Smooth muscle cell (in vitro differentiated cells): Measurements from ENCODE around the gene FBN2. TPM values are rescaled to one million over a fixed set of nuclear protein-coding genes. Genes with fewer than 3 reads are reported as not detected.

Source experiments
- DNase-seq: peaks from one replicate; lab custom pipeline; 2025; ENCODE audit not compliant: unreplicated experiment; lab: John Stamatoyannopoulos, UW
- H2AFZ ChIP-seq: fragments of 200-600 bp; sonication (generic); 2 replicates; pipeline ENCODE4 v1.6.0; 2016; ENCODE audit warnings: antibody characterized with exemption, low read depth, mild to moderate bottlenecking
- H3F3A ChIP-seq: fragments of 200-600 bp; sonication (generic); 2 replicates; pipeline ENCODE4 v1.6.0; 2017; ENCODE audit warnings: antibody characterized with exemption, low read depth
- H3K27ac ChIP-seq: fragments of 200-600 bp; sonication (generic); 2 replicates; pipeline ENCODE4 v1.5.1; 2016; ENCODE audit warnings: low read depth, mild to moderate bottlenecking
- H3K27me3 ChIP-seq: fragments of 200-600 bp; sonication (generic); 2 replicates; pipeline ENCODE4 v1.6.1; 2016; ENCODE audit warnings: low read depth, mild to moderate bottlenecking
- H3K36me3 ChIP-seq: fragments of 200-600 bp; sonication (generic); 2 replicates; pipeline ENCODE4 v1.5.1; 2016; ENCODE audit warnings: low read depth
- H3K4me1 ChIP-seq: fragments of 200-600 bp; sonication (generic); 2 replicates; pipeline ENCODE4 v1.5.1; 2016; ENCODE audit warnings: low read depth
- H3K4me2 ChIP-seq: fragments of 200-600 bp; sonication (generic); 2 replicates; pipeline ENCODE4 v1.6.0; 2016; ENCODE audit warnings: mild to moderate bottlenecking
- H3K4me3 ChIP-seq: fragments of 200-600 bp; sonication (generic); 2 replicates; pipeline ENCODE4 v1.5.1; 2016; ENCODE audit warnings: mild to moderate bottlenecking
- H3K79me2 ChIP-seq: fragments of 200-600 bp; sonication (generic); 2 replicates; pipeline ENCODE4 v1.6.0; 2016; ENCODE audit warnings: low read depth, mild to moderate bottlenecking
- H3K9ac ChIP-seq: fragments of 200-600 bp; sonication (generic); 2 replicates; pipeline ENCODE4 v1.6.0; 2016; ENCODE audit warnings: low read depth
- H3K9me3 ChIP-seq: fragments of 200-600 bp; sonication (generic); replicated peaks from 2 replicates; pipeline ENCODE4 v1.5.1; 2016; ENCODE audit warnings: low read depth
- H4K20me1 ChIP-seq: fragments of 200-600 bp; sonication (generic); 2 replicates; pipeline ENCODE4 v1.6.0; 2016; ENCODE audit warnings: low read depth
- WGBS: methylation state at CpG from one replicate; pipeline ENCODE4 v1.1.7; 2016; ENCODE audit warnings: low lambda C conversion rate; 5-methylcytosine and 5-hydroxymethylcytosine counted together
- polyA plus RNA-seq: library from polyadenylated mRNA; unstranded; fragments of >200 nt; fragmentation: Nextera tagmentation; extraction: Ambion mirVana; gene quantifications from 2 replicates; pipeline ENCODE4 v1.2.1, GENCODE V29; 2016
- total RNA-seq: library from RNA; depleted of rRNA; stranded (reverse); fragments of >200 nt; gene quantifications from 2 replicates; pipeline ENCODE4 v1.2.3, GENCODE V29; 2014
- TF ChIP-seq, protein P1 (sequence below): fragments of 200-600 bp; sonication (generic); IDR thresholded peaks from 2 replicates; pipeline ENCODE4 v1.5.1; 2017; ENCODE audit warnings: borderline replicate concordance, mild to moderate bottlenecking, antibody characterized with exemption; ENCODE audit not compliant: insufficient read depth, poor library complexity, severe bottlenecking

The FBN2 gene
- total and polyA plus RNA-seq, 2 experiments from 2014 or later: 17.2 to 25.9 TPM

DNA sequence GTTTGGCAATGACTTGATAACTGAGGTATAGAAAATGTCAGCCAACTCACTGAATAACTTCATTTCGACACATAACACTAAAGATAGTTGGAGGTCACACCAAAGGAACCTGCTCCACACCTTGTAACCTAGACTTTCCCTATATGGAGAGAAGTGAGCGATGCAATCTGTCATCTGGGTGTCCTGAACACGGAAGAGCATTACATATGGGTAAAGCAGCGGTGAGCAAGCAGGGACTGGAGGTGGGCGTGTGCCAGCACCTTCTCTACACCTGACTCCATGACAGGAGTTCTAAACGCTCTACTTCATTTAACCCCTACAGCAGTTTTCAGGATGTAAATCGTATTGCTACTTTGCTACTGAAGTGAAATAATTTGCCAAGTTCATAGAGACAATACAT lies 301.7 kb downstream of the FBN2 start:
- H4K20me1 ChIP-seq: no peaks in the 10 kb centered on the region
- H3K4me1 ChIP-seq: peaks cover 4% of the 10 kb centered on the region
- no peak for DNase-seq
- H3K36me3 ChIP-seq: no peaks in the 10 kb centered on the region
- H3K4me3 ChIP-seq: no peak overlapping the region
- H3K9ac ChIP-seq: no peak overlapping the region
- H3K79me2 ChIP-seq: no peaks in the 10 kb centered on the region
- WGBS: 92% methylated on average over 7 of the region's 7 CpGs
- TF ChIP-seq, protein P1, sequence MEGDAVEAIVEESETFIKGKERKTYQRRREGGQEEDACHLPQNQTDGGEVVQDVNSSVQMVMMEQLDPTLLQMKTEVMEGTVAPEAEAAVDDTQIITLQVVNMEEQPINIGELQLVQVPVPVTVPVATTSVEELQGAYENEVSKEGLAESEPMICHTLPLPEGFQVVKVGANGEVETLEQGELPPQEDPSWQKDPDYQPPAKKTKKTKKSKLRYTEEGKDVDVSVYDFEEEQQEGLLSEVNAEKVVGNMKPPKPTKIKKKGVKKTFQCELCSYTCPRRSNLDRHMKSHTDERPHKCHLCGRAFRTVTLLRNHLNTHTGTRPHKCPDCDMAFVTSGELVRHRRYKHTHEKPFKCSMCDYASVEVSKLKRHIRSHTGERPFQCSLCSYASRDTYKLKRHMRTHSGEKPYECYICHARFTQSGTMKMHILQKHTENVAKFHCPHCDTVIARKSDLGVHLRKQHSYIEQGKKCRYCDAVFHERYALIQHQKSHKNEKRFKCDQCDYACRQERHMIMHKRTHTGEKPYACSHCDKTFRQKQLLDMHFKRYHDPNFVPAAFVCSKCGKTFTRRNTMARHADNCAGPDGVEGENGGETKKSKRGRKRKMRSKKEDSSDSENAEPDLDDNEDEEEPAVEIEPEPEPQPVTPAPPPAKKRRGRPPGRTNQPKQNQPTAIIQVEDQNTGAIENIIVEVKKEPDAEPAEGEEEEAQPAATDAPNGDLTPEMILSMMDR: no peak
- no peaks in the 10 kb centered on the region for H3K27me3 ChIP-seq
- no peak overlapping the region for H2AFZ ChIP-seq
- no peak overlapping the region for H3K27ac ChIP-seq
- no peaks in the 10 kb centered on the region for H3K9me3 ChIP-seq
- H3F3A ChIP-seq: peaks cover 7% of the 10 kb centered on the region
- no peak overlapping the region for H3K4me2 ChIP-seq

- no peak overlapping the region for H3K4me3 ChIP-seq
- TF ChIP-seq, protein P1: no peak
- H3F3A ChIP-seq: peaks cover 7% of the 10 kb centered on the region
- peaks cover 4% of the 10 kb centered on the region for H3K4me1 ChIP-seq
- no peak overlapping the region for H3K4me2 ChIP-seq
- H3K9ac ChIP-seq: no peak overlapping the region
- no peaks in the 10 kb centered on the region for H4K20me1 ChIP-seq
- H2AFZ ChIP-seq: no peak overlapping the region
- no peak overlapping the region for H3K27ac ChIP-seq
- no peaks in the 10 kb centered on the region for H3K36me3 ChIP-seq
- no peaks in the 10 kb centered on the region for H3K27me3 ChIP-seq
- no peaks in the 10 kb centered on the region for H3K9me3 ChIP-seq
- WGBS: 53% methylated on average over 7 of the region's 7 CpGs
- DNase-seq: no peak
- H3K79me2 ChIP-seq: no peaks in the 10 kb centered on the region
These were observed 303.0 kb downstream of the FBN2 start for GRCh38 chr5:128234928-128235641.

- Histone ChIP-seq H3K27me3 (no peaks in the 10 kb centered on the region), H3K27ac (no peak overlapping the region), H3K79me2 (no peaks in the 10 kb centered on the region), H3K4me1 (no peaks in the 10 kb centered on the region), H3K36me3 (no peaks in the 10 kb centered on the region), H4K20me1 (no peaks in the 10 kb centered on the region), H3K9ac (no peak overlapping the region), H3K9me3 (no peaks in the 10 kb centered on the region), H3F3A (no peaks in the 10 kb centered on the region), H3K4me3 (no peak overlapping the region), H2AFZ (no peak overlapping the region), H3K4me2 (no peak overlapping the region)
- TF ChIP-seq, protein P1: no peak
- no peak for DNase-seq
- 80% methylated on average over 3 of the region's 3 CpGs for WGBS
These were observed 309.5 kb downstream of the FBN2 start for GRCh38 chr5:128228521-128228920.

GRCh38 chr5:128228008-128228407 lies 310.0 kb downstream of the FBN2 start:
- Histone ChIP-seq H3K4me3 (no peak overlapping the region), H3K27me3 (peaks cover 4% of the 10 kb centered on the region), H2AFZ (no peak overlapping the region), H3K4me1 (no peaks in the 10 kb centered on the region), H3K9me3 (no peaks in the 10 kb centered on the region), H4K20me1 (no peaks in the 10 kb centered on the region), H3K79me2 (no peaks in the 10 kb centered on the region), H3F3A (no peaks in the 10 kb centered on the region), H3K4me2 (no peak overlapping the region), H3K36me3 (no peaks in the 10 kb centered on the region), H3K9ac (no peak overlapping the region), H3K27ac (no peak overlapping the region)
- DNase-seq: no peak
- TF ChIP-seq, protein P1: no peak
- WGBS: 57% methylated on average over 3 of the region's 3 CpGs
